HUES64 (cell line): ENCODE results near the gene NRM.

Experiments
- H3K27ac ChIP-seq: 2 replicates; pipeline ENCODE4 v1.7.0; 2013; ENCODE audit warnings: low read depth, low read length, inconsistent platforms
- H3K27me3 ChIP-seq: 2 replicates; pipeline ENCODE4 v1.6.1; 2013; ENCODE audit warnings: mild to moderate bottlenecking, low read length; ENCODE audit not compliant: insufficient read depth
- H3K36me3 ChIP-seq: 2 replicates; pipeline ENCODE4 v1.6.1; 2013; ENCODE audit warnings: mild to moderate bottlenecking, low read length; ENCODE audit not compliant: insufficient read depth
- H3K4me1 ChIP-seq: 2 replicates; pipeline ENCODE4 v1.6.1; 2013; ENCODE audit warnings: mild to moderate bottlenecking, low read length, moderate library complexity; ENCODE audit not compliant: insufficient read depth
- H3K4me3 ChIP-seq: 2 replicates; pipeline ENCODE4 v1.5.1; 2013; ENCODE audit warnings: mild to moderate bottlenecking, low read length, moderate library complexity
- H3K9ac ChIP-seq: 2 replicates; pipeline ENCODE4 v1.6.1; 2013; ENCODE audit warnings: mild to moderate bottlenecking, low read depth, low read length
- H3K9me3 ChIP-seq: 2 replicates; pipeline ENCODE4 v1.6.1; 2013; ENCODE audit warnings: low read depth, low read length; ENCODE audit not compliant: insufficient read depth
- WGBS: fragments of 150-250, 120-280 bp; methylation state at CpG from one replicate; pipeline ENCODE4 v1.1.7; 2013; ENCODE audit warnings: missing lambda C conversion rate; 5-methylcytosine and 5-hydroxymethylcytosine counted together

Gene NRM

GRCh38 chr6:30685157-30686008, 5.4 kb downstream of the NRM start:
- Histone ChIP-seq H3K36me3 (peaks cover 2% of the 10 kb centered on the region; the same call in 1 of the 2 replicates), H3K4me1 (peaks cover 39% of the 10 kb centered on the region), H3K27ac (no peak overlapping the region), H3K9ac (0 out of 2 replicates have a peak overlapping the region, but pooled peaks have one; percentile 3), H3K9me3 (no peaks in the 10 kb centered on the region), H3K4me3 (peak overlapping the region; percentile 74), H3K27me3 (no peaks in the 10 kb centered on the region)
- 46% methylated on average over 29 of the region's 29 CpGs for WGBS

- WGBS = 61% methylated on average over 17 of the region's 21 CpGs
- Histone ChIP-seq H3K4me1 (peaks cover 37% of the 10 kb centered on the region), H3K9ac (no peak overlapping the region), H3K4me3 (peak overlapping the region; percentile 74), H3K27me3 (no peaks in the 10 kb centered on the region), H3K9me3 (no peaks in the 10 kb centered on the region), H3K27ac (no peak overlapping the region; the same call in 1 of the 2 replicates), H3K36me3 (peaks cover 3% of the 10 kb centered on the region; the same call in 1 of the 2 replicates)
These were observed 6.2 kb downstream of the NRM start for GRCh38 chr6:30684386-30685156.

DNA sequence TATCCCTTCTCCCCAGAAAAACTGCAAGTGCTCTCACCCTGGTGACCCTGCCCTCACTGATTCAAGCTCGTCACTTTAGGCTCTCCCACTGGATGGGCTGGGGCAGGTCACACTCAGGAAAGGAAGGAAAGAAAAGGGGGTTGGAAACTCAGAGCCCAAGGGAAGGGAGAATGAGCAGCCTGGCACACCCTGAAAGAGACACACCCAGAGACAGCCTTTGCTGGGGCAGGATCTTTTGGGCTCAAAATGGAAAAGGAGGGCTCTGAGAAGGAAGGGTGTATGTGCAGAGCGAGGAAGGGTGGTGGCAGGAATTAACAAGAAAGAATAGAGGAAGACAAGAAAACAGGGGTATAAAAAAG, 6.8 kb downstream of the NRM start:
- H3K4me1 ChIP-seq = peaks cover 38% of the 10 kb centered on the region
- H3K4me3 ChIP-seq = peak overlapping the region; percentile 42
- no peaks in the 10 kb centered on the region for H3K9me3 ChIP-seq
- H3K27ac ChIP-seq = no peak overlapping the region
- H3K9ac ChIP-seq = no peak overlapping the region
- peaks cover 3% of the 10 kb centered on the region; the same call in 1 of the 2 replicates for H3K36me3 ChIP-seq
- H3K27me3 ChIP-seq = no peaks in the 10 kb centered on the region
- 34% methylated on average over 2 of the region's 2 CpGs for WGBS

DNA sequence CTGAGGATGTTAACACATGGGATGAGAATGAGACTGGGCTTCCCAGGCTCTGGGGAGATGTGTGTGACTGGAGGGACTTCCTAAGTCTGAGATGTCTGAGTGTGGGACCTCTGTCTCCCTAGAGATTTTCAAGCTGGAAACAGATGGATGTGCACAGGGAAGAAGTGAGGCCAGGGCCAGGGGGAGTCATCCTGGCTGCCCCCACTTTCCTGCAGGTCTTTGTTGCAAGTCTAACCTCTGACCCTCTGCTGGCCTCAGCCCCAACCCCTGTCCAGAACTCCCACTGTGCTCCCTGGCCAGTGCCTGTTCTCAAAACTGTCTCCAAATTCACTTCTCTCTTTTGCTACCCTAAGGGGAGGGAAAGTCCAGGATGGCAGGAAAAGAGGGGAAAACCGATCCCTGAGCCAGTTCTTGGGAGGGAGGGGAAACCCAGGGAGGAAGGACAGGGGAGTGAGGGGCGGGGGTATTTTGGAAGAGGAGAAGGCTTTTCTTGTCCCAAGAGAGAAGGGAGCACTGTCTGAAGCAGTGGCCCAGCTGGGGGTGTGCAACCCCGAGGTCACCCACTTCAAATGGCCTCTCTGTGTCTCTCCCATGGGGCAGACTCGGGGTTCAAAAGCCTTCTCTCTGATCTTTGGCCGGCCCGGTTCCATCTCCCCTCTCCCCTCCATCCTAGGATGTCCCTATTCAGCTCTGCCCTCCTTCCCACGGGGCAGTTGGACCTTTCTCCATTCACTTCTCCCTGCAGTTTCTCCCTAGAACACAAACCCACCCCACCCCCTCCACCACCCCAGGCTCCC, 7.4 kb downstream of the NRM start:
- H3K9ac ChIP-seq = peak overlapping the region; percentile 23; the same call in 1 of the 2 replicates
- no peaks in the 10 kb centered on the region for H3K9me3 ChIP-seq
- 28% methylated on average over 7 of the region's 7 CpGs for WGBS
- H3K4me1 ChIP-seq = peaks cover 38% of the 10 kb centered on the region
- H3K27me3 ChIP-seq = no peaks in the 10 kb centered on the region
- peak overlapping the region; percentile 42 for H3K4me3 ChIP-seq
- H3K36me3 ChIP-seq = peaks cover 7% of the 10 kb centered on the region
- peak overlapping the region; percentile 78; the same call in 1 of the 2 replicates for H3K27ac ChIP-seq

DNA sequence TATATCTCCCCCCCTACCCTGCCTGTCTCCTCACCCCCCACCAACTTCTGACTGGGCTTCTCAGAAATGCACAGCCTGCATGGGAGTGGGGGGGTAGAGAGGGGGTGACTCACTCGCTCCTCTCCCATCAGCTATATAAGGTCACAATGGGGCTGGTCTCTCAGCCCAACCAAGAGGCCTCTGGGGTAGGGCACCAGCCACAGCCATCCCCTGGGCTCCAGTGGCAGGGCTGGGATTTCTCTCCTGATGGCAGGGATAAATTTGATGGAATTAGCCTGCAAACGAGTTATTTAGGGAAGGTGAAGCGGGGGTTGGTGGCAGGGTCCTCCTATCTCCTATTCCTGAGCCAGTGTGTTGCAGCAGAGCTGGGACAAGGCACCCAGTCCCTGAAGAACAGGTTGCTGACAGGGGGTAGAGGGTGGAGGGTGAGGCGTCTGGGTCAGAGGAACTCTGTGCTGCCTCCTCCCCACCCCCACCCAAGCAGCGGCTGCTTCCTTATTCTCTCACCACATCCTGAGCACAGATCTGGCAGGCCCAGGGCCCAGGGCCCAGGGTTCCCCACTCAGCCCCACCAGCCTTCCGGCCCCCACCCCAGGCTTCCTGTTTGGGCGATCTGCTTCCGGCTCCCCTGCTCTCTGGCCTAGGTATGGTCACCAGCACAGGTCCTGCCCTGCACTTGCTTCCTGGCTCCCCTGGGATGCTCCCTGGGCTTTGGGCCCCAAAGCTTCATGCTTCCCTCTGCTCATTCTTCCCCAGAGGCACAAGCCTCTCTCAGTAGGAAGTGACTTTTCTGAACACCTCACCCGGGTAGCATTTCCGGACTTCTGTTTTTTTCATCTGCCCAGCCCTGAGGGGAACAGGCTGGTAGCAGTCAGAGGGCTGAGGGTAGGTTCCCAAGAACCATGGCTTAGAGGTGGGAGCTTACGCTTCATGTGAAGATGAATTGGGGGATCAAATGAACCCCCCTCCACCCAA, 8.4 kb downstream of the NRM start:
- Histone ChIP-seq H3K36me3 (peaks cover 15% of the 10 kb centered on the region), H3K9ac (peak overlapping the region; percentile 23; the same call in 1 of the 2 replicates), H3K4me1 (peaks cover 38% of the 10 kb centered on the region), H3K4me3 (peak overlapping the region; percentile 42), H3K27me3 (no peaks in the 10 kb centered on the region), H3K27ac (peak overlapping the region; percentile 78; the same call in 1 of the 2 replicates), H3K9me3 (no peaks in the 10 kb centered on the region)
- 31% methylated on average over 8 of the region's 11 CpGs for WGBS

- H3K27ac ChIP-seq = peak overlapping the region; percentile 50; the same call in 1 of the 2 replicates
- no peak overlapping the region for H3K9ac ChIP-seq
- 74% methylated on average over 4 of the region's 4 CpGs for WGBS
These were observed 9.0 kb downstream of the NRM start for GRCh38 chr6:30681766-30682142.

GRCh38 chr6:30679765-30680535, 10.8 kb downstream of the NRM start:
- 79% methylated on average over 7 of the region's 7 CpGs for WGBS
- Histone ChIP-seq H3K9ac (no peak overlapping the region), H3K27ac (peak overlapping the region; percentile 19; the same call in 1 of the 2 replicates), H3K4me1 (peaks cover 33% of the 10 kb centered on the region), H3K4me3 (0 out of 2 replicates have a peak overlapping the region, but pooled peaks have one; percentile 7), H3K9me3 (no peaks in the 10 kb centered on the region), H3K36me3 (peaks cover 31% of the 10 kb centered on the region), H3K27me3 (no peaks in the 10 kb centered on the region)

More at GRCh38 chr6:30681766-30682142, 9.0 kb downstream of the NRM start:
- Histone ChIP-seq H3K36me3 (peaks cover 22% of the 10 kb centered on the region), H3K4me1 (peaks cover 38% of the 10 kb centered on the region), H3K9me3 (no peaks in the 10 kb centered on the region), H3K4me3 (peak overlapping the region; percentile 42; the same call in 1 of the 2 replicates), H3K27me3 (no peaks in the 10 kb centered on the region)

DNA sequence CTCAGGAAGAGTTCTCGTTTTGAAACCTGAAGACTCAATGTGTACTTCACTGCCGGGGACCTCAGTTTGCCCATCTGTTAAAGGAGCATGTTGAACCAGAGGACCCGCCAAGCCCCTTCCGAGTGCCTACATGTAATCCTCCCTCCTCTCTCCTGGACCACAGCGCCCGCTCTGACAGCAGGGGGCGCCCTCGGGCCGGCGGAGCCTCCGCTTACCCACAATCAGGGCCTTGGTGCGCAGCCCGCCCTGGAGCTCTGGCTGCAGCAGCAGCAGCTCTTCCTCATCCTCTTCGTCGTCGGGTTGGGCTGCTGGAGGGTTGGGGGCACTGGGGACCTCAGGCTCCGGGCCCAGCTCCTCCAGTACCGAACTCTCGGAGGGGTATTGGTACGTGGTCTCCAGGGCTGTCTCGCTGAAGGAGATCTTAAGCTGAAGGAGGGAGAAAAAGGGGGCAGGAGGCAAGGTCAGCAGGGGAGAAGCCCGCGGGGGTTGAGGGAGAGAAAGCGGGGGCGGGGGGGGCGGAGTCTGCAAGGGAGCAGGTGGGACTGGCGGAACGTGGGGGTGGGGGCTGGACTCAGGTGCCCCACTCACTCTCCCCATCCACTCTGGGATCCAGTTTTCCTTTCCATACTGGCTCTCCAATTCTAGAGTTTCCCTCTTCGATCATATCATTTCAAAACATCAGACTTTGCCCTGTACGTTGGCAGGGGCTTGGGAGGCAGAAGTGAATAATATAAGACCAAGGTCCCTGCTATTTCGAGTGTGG, 11.6 kb downstream of the NRM start:
- Histone ChIP-seq H3K36me3 (peaks cover 31% of the 10 kb centered on the region), H3K27ac (peak overlapping the region; percentile 52; the same call in 1 of the 2 replicates), H3K4me1 (peaks cover 29% of the 10 kb centered on the region), H3K9me3 (no peaks in the 10 kb centered on the region), H3K9ac (0 out of 2 replicates have a peak overlapping the region, but pooled peaks have one; percentile 46), H3K4me3 (peak overlapping the region; percentile 48), H3K27me3 (no peaks in the 10 kb centered on the region)
- 18% methylated on average over 24 of the region's 31 CpGs for WGBS
